HCT116 (cell line): ENCODE measurements around the gene SDK1. TPM values are rescaled to one million over a fixed set of nuclear protein-coding genes. Genes with fewer than 3 reads are reported as not detected.

Experiments used
- ATAC-seq: fragments of 200-7000 bp; cut with Tn5 transposase; 2 replicates; pipeline ENCODE4 v1.9.1; 2020; ENCODE audit warnings: mild to moderate bottlenecking, moderate library complexity
- BruUV-seq: library from RNA; stranded (reverse); fragments of 400-500 nt; replicated peaks from 2 replicates; lab custom pipeline; 2021; lab: Mats Ljungman, UMichigan
- CTCF ChIA-PET: fragments of 300-600 bp; sonication (Branson Sonifier 250); formaldehyde crosslinking; loops from one replicate; lab custom pipeline; 2021; ENCODE audit warnings: antibody characterized with exemption; lab: Charles Lee
- POLR2A ChIA-PET: fragments of 300-600, 350-600 bp; sonication (Branson Sonifier 250); formaldehyde crosslinking; loops from one replicate; lab custom pipeline; 2021; ENCODE audit warnings: antibody characterized with exemption; lab: Charles Lee
- RAD21 ChIA-PET, 2 experiments: fragments of 300-600 bp; sonication (Branson Sonifier 250); formaldehyde crosslinking; loops; one replicate each; lab custom pipeline; 2023; ENCODE audit warnings: low total read pairs in 2 of 2; ENCODE audit not compliant: uncharacterized antibody in 2 of 2, unreplicated experiment in 2 of 2, low non-redundant PET in 1 of 2; lab: Charles Lee
- DNase-seq: peaks from one replicate; pipeline ENCODE4 v3.0.0-alpha.2; 2010; ENCODE audit warnings: low read depth, low spot score
- H2AFZ ChIP-seq: fragments of 200-600 bp; shearing (Covaris generic), sonication (generic); 2 replicates; pipeline ENCODE4 v1.6.1; 2017; ENCODE audit warnings: low read depth, mixed run types, mixed read lengths, antibody characterized with exemption, low read length; ENCODE audit not compliant: poor library complexity, severe bottlenecking
- H3K27ac ChIP-seq: 2 replicates; pipeline ENCODE4 v1.5.1; 2012; ENCODE audit warnings: low read depth, low read length
- H3K27me3 ChIP-seq: fragments of 200-600 bp; sonication (generic); 2 replicates; pipeline ENCODE4 v1.6.1; 2016; ENCODE audit warnings: mixed run types, low read length, mixed read lengths; ENCODE audit not compliant: insufficient read depth
- H3K36me3 ChIP-seq, 2 experiments: fragments of 200-500 bp in 1 of 2; fragments of 200-600 bp in 1 of 2; sonication (Bioruptor generic) in 1 of 2; sonication (generic) in 1 of 2; 2 replicates each; pipeline versions ENCODE4 v1.5.1 to v1.6.1; 2014 to 2016; ENCODE audit warnings: low read length in 2 of 2, inconsistent platforms in 1 of 2, mixed read lengths in 1 of 2, mixed run types in 1 of 2; ENCODE audit not compliant: insufficient read depth in 2 of 2, control insufficient read depth in 1 of 2
- H3K4me1 ChIP-seq, 2 experiments: fragments of 200-600 bp in 1 of 2; sonication (generic) in 1 of 2; 2 replicates each; pipeline versions ENCODE4 v1.5.1 to v1.6.1; 2012 to 2017; ENCODE audit warnings: low read length in 2 of 2, inconsistent platforms in 1 of 2, mild to moderate bottlenecking in 1 of 2, mixed read lengths in 1 of 2, mixed run types in 1 of 2, moderate library complexity in 1 of 2; ENCODE audit not compliant: insufficient read depth in 2 of 2, control insufficient read depth in 1 of 2
- H3K4me2 ChIP-seq: fragments of 200-600 bp; sonication (generic); 2 replicates; pipeline ENCODE4 v1.6.1; 2017; ENCODE audit warnings: mixed run types, low read length, mixed read lengths
- H3K4me3 ChIP-seq, 2 experiments: fragments of 200-600 bp in 1 of 2; sonication (generic) in 1 of 2; replicated peaks in 1 of 2; 2 replicates each; pipeline ENCODE4 v1.5.1; 2011 to 2016; ENCODE audit warnings: low read length in 2 of 2, control low read depth in 1 of 2, low read depth in 1 of 2, mild to moderate bottlenecking in 1 of 2, mixed read lengths in 1 of 2, mixed run types in 1 of 2
- H3K79me2 ChIP-seq: fragments of 200-600 bp; sonication (generic); 2 replicates; pipeline ENCODE4 v1.6.1; 2017; ENCODE audit warnings: mild to moderate bottlenecking, mixed run types, low read length, moderate library complexity, mixed read lengths; ENCODE audit not compliant: insufficient read depth
- H3K9ac ChIP-seq: fragments of 200-600 bp; sonication (generic); 2 replicates; pipeline ENCODE4 v1.6.1; 2016; ENCODE audit warnings: low read length, mixed read lengths
- H3K9me2 ChIP-seq: fragments of 200-600 bp; sonication (generic), shearing (Covaris generic); 2 replicates; pipeline ENCODE4 v1.6.1; 2017; ENCODE audit warnings: mixed run types, mild to moderate bottlenecking, moderate library complexity; ENCODE audit not compliant: insufficient read depth
- H3K9me3 ChIP-seq, 2 experiments: fragments of 200-500 bp in 1 of 2; fragments of 200-600 bp in 1 of 2; sonication (Bioruptor generic) in 1 of 2; sonication (generic) in 1 of 2; 2 replicates each; pipeline ENCODE4 v1.6.1; 2014 to 2017; ENCODE audit warnings: low read length in 2 of 2, mixed read lengths in 2 of 2, inconsistent platforms in 1 of 2, low read depth in 1 of 2, mild to moderate bottlenecking in 1 of 2, mixed run types in 1 of 2, moderate library complexity in 1 of 2; ENCODE audit not compliant: control insufficient read depth in 1 of 2, insufficient read depth in 1 of 2
- H4K20me1 ChIP-seq: fragments of 200-600 bp; sonication (generic), shearing (Covaris generic); 2 replicates; pipeline ENCODE4 v1.6.1; 2017; ENCODE audit warnings: mixed run types, mild to moderate bottlenecking, moderate library complexity; ENCODE audit not compliant: insufficient read depth
- EGR1 ChIP-seq: IDR thresholded peaks from 2 replicates; pipeline ENCODE4 v1.6.1; 2012; ENCODE audit warnings: low read depth
- ELF1 ChIP-seq: IDR thresholded peaks from 2 replicates; pipeline ENCODE4 v1.6.1; 2012; ENCODE audit warnings: low read depth, borderline replicate concordance
- EZH2 ChIP-seq: fragments of 200-600 bp; sonication (generic); IDR thresholded peaks from 2 replicates; pipeline ENCODE4 v1.6.1; 2017; ENCODE audit warnings: antibody characterized with exemption, mixed run types
- EZH2phosphoT487 ChIP-seq: fragments of 200-600 bp; IDR thresholded peaks from 2 replicates; pipeline ENCODE4 v1.6.1; 2018; ENCODE audit warnings: antibody characterized with exemption, borderline replicate concordance
- FOSL1 ChIP-seq: IDR thresholded peaks from 2 replicates; pipeline ENCODE4 v1.6.1; 2012; ENCODE audit warnings: low read depth
- JUND ChIP-seq: IDR thresholded peaks from 2 replicates; pipeline ENCODE4 v1.6.1; 2012
- POLR2A ChIP-seq: IDR thresholded peaks from 2 replicates; pipeline ENCODE4 v1.7.0; 2011; ENCODE audit warnings: borderline replicate concordance; ENCODE audit not compliant: insufficient read depth, insufficient read length; ENCODE audit errors: extremely low read depth
- SIN3A ChIP-seq: IDR thresholded peaks from 2 replicates; pipeline ENCODE4 v1.6.1; 2012; ENCODE audit warnings: low read depth
- SP1 ChIP-seq: IDR thresholded peaks from 2 replicates; pipeline ENCODE4 v1.6.1; 2012; ENCODE audit warnings: low read depth
- SRF ChIP-seq: IDR thresholded peaks from 2 replicates; pipeline ENCODE4 v1.6.1; 2012; ENCODE audit warnings: low read depth
- TCF7L2 ChIP-seq: IDR thresholded peaks from 2 replicates; pipeline ENCODE4 v1.7.0; 2011; ENCODE audit warnings: borderline replicate concordance, inconsistent platforms; ENCODE audit not compliant: insufficient read depth, insufficient read length; ENCODE audit errors: extremely low read depth
- YY1 ChIP-seq: IDR thresholded peaks from 2 replicates; pipeline ENCODE4 v1.6.1; 2011; ENCODE audit warnings: low read length, low read depth, moderate library complexity, mild to moderate bottlenecking; ENCODE audit not compliant: insufficient replicate concordance; ENCODE audit errors: extremely low read depth
- ZNF274 ChIP-seq: fragments of 200-500 bp; sonication (Bioruptor generic); IDR thresholded peaks from 2 replicates; pipeline ENCODE4 v1.6.1; 2014; ENCODE audit warnings: mild to moderate bottlenecking, low read depth, low read length, inconsistent platforms
- intact Hi-C: fragments of 100-400 bp; cut with micrococcal nuclease; formaldehyde crosslinking; loops from 2 replicates; pipeline ENCODE4 v1.10.0; 2022
- total RNA-seq: library from RNA; stranded (reverse); gene quantifications from one replicate; pipeline ENCODE4 v1.2.1, GENCODE V29; 2021; ENCODE audit not compliant: unreplicated experiment
- TF ChIP-seq, protein P1 (sequence below): IDR thresholded peaks from 2 replicates; pipeline ENCODE4 v1.6.1; 2012; ENCODE audit warnings: low read depth
- TF ChIP-seq, protein P2 (sequence below): IDR thresholded peaks from 2 replicates; pipeline ENCODE4 v1.6.1; 2012
- TF ChIP-seq, protein P3 (sequence below): IDR thresholded peaks from 2 replicates; pipeline ENCODE4 v1.6.1; 2012
- TF ChIP-seq, protein P4 (sequence below), 3 experiments: fragments of 200-600 bp in 1 of 3; sonication (generic) in 1 of 3; IDR thresholded peaks in 2 of 3; conservative IDR thresholded peaks in 1 of 3; 2 replicates each; pipeline ENCODE4 v1.5.1; 2012 to 2017; ENCODE audit warnings: low read depth in 2 of 3, low read length in 2 of 3, antibody characterized with exemption in 1 of 3, borderline replicate concordance in 1 of 3, control low read depth in 1 of 3, mild to moderate bottlenecking in 1 of 3, mixed read lengths in 1 of 3, mixed run types in 1 of 3, moderate library complexity in 1 of 3; ENCODE audit not compliant: insufficient read depth in 1 of 3

The SDK1 gene
- total RNA-seq, 1 experiment from 2014 or later, result 0.05 TPM

DNA sequence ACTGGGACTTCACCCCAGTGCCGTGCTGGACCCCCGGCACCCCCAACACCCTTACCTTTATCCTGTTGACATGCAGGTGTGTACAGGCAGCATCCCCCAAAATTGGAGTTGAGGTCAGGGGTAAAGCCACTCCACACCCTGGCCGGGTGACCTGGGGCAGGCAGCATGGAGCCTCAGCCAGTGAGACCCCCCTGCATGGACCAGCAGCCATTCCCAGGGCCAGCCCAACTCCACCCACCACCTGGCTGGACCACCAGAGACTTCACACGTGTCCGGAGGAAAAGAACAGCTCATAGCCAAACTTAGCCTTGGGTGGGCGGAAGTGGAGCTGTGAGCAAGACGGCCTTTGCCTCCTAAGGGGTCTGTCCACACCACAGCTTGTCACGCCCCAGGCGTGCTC, 968.0 kb downstream of the SDK1 start:
- Histone ChIP-seq H3K4me2 (no peak overlapping the region), H3K27ac (no peak overlapping the region), H3K9me2 (no peaks in the 10 kb centered on the region), H3K9me3 (no peaks in the 10 kb centered on the region; a peak in 1 of 4 replicates), H3K27me3 (no peaks in the 10 kb centered on the region; the same call in 1 of the 2 replicates), H3K9ac (no peak overlapping the region), H2AFZ (no peak overlapping the region), H4K20me1 (no peaks in the 10 kb centered on the region), H3K36me3 (no peaks in the 10 kb centered on the region), H3K4me3 (no peak overlapping the region), H3K79me2 (no peaks in the 10 kb centered on the region), H3K4me1 (no peaks in the 10 kb centered on the region)
- DNase-seq (no peak), ATAC-seq (no peak)
- no TSS peak for BruUV-seq
- ChIA-PET CTCF (no interaction called here), POLR2A (no interaction called here), RAD21 (no interaction called here)
- TF ChIP-seq FOSL1 (no peak), ELF1 (no peak), EZH2 (no peak), TCF7L2 (no peak), YY1 (no peak), SP1 (no peak), EZH2phosphoT487 (no peak), SRF (no peak), JUND (no peak), SIN3A (no peak), POLR2A (no peak), EGR1 (no peak), ZNF274 (no peak)
- TF ChIP-seq, protein P1, sequence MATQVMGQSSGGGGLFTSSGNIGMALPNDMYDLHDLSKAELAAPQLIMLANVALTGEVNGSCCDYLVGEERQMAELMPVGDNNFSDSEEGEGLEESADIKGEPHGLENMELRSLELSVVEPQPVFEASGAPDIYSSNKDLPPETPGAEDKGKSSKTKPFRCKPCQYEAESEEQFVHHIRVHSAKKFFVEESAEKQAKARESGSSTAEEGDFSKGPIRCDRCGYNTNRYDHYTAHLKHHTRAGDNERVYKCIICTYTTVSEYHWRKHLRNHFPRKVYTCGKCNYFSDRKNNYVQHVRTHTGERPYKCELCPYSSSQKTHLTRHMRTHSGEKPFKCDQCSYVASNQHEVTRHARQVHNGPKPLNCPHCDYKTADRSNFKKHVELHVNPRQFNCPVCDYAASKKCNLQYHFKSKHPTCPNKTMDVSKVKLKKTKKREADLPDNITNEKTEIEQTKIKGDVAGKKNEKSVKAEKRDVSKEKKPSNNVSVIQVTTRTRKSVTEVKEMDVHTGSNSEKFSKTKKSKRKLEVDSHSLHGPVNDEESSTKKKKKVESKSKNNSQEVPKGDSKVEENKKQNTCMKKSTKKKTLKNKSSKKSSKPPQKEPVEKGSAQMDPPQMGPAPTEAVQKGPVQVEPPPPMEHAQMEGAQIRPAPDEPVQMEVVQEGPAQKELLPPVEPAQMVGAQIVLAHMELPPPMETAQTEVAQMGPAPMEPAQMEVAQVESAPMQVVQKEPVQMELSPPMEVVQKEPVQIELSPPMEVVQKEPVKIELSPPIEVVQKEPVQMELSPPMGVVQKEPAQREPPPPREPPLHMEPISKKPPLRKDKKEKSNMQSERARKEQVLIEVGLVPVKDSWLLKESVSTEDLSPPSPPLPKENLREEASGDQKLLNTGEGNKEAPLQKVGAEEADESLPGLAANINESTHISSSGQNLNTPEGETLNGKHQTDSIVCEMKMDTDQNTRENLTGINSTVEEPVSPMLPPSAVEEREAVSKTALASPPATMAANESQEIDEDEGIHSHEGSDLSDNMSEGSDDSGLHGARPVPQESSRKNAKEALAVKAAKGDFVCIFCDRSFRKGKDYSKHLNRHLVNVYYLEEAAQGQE, result no peak
- TF ChIP-seq, protein P2, sequence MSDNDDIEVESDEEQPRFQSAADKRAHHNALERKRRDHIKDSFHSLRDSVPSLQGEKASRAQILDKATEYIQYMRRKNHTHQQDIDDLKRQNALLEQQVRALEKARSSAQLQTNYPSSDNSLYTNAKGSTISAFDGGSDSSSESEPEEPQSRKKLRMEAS, result no peak
- TF ChIP-seq, protein P3, sequence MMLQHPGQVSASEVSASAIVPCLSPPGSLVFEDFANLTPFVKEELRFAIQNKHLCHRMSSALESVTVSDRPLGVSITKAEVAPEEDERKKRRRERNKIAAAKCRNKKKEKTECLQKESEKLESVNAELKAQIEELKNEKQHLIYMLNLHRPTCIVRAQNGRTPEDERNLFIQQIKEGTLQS, result no peak
- TF ChIP-seq, protein P4, sequence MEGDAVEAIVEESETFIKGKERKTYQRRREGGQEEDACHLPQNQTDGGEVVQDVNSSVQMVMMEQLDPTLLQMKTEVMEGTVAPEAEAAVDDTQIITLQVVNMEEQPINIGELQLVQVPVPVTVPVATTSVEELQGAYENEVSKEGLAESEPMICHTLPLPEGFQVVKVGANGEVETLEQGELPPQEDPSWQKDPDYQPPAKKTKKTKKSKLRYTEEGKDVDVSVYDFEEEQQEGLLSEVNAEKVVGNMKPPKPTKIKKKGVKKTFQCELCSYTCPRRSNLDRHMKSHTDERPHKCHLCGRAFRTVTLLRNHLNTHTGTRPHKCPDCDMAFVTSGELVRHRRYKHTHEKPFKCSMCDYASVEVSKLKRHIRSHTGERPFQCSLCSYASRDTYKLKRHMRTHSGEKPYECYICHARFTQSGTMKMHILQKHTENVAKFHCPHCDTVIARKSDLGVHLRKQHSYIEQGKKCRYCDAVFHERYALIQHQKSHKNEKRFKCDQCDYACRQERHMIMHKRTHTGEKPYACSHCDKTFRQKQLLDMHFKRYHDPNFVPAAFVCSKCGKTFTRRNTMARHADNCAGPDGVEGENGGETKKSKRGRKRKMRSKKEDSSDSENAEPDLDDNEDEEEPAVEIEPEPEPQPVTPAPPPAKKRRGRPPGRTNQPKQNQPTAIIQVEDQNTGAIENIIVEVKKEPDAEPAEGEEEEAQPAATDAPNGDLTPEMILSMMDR (IDR thresholded peaks at IDR 0.05 in 2 of 3, conservative IDR thresholded peaks at IDR 0.05 in 1 of 3; ENCODE audit: borderline replicate concordance in 1 of 3, insufficient read depth in 1 of 3, low read depth in 2 of 3, low read length in 2 of 3), result no peak
- intact Hi-C loops, result no loop called here
